ENCODE measurements around the gene STARD7.

STARD7 gene

GRCh38 chr2:96135171-96135570 lies 73.5 kb downstream of the STARD7 start:
- TF ChIP-seq CTCF (IDR thresholded peaks at IDR 0.05; ENCODE audit: low read depth, low read length) = no peak

More at GRCh38 chr2:96135171-96135570, 73.5 kb downstream of the STARD7 start:
- H3K4me3 ChIP-seq (ENCODE audit: low read depth, low read length) = no peak overlapping the region
